HG03045 (cell line): ENCODE data around the gene NAA15.
"Not testable (repeated sequence)": the region's sequence is repeated elsewhere in the genome, so short reads cannot be mapped to it uniquely, and the experiment has no call there.

ENCODE experiments used
- ATAC-seq: cut with Tn5 transposase; IDR thresholded peaks from one replicate; pipeline ENCODE4 v1.9.1; 2021; ENCODE audit warnings: mild to moderate bottlenecking, moderate library complexity; ENCODE audit not compliant: unreplicated experiment

Gene NAA15

GRCh38 chr4:139333046-139333445 lies 31.7 kb downstream of the NAA15 start:
- ATAC-seq: no peak

- no peak for ATAC-seq
These were observed 36.3 kb downstream of the NAA15 start for GRCh38 chr4:139337612-139338011.

- no peak for ATAC-seq
These were observed 60.0 kb downstream of the NAA15 start for GRCh38 chr4:139361301-139361700.

GRCh38 chr4:139367421-139368090 lies 66.3 kb downstream of the NAA15 start:
- ATAC-seq: no peak

- no peak for ATAC-seq
These were observed 67.7 kb downstream of the NAA15 start for GRCh38 chr4:139368998-139369397.

GRCh38 chr4:139374251-139374650 lies 72.9 kb downstream of the NAA15 start:
- no peak for ATAC-seq

GRCh38 chr4:139386421-139386820 lies 85.1 kb downstream of the NAA15 start:
- ATAC-seq: no peak

- no peak for ATAC-seq
These were observed 87.8 kb downstream of the NAA15 start for GRCh38 chr4:139389102-139389501.

GRCh38 chr4:139389991-139390390 lies 88.7 kb downstream of the NAA15 start:
- no peak for ATAC-seq

- no peak for ATAC-seq
These were observed 90.4 kb downstream of the NAA15 start for GRCh38 chr4:139391731-139392130.

- no peak for ATAC-seq
These were observed 91.5 kb downstream of the NAA15 start for GRCh38 chr4:139392797-139393196.

- ATAC-seq: no peak
These were observed 100.1 kb downstream of the NAA15 start for GRCh38 chr4:139401368-139401767.

GRCh38 chr4:139402436-139402835 lies 101.1 kb downstream of the NAA15 start:
- ATAC-seq: no peak

- no peak for ATAC-seq
These were observed 102.2 kb downstream of the NAA15 start for GRCh38 chr4:139403462-139403861.

- ATAC-seq: no peak
These were observed 109.0 kb downstream of the NAA15 start for GRCh38 chr4:139410312-139410711.

- ATAC-seq: not testable (repeated sequence)
These were observed 113.4 kb downstream of the NAA15 start for GRCh38 chr4:139414671-139415210.

GRCh38 chr4:139416073-139416673 lies 114.9 kb downstream of the NAA15 start:
- no peak for ATAC-seq

- peak; percentile 47 for ATAC-seq
These were observed 118.1 kb downstream of the NAA15 start for GRCh38 chr4:139419388-139419914.

GRCh38 chr4:139420652-139421051 lies 119.3 kb downstream of the NAA15 start:
- ATAC-seq: no peak

GRCh38 chr4:139436122-139436521 lies 134.8 kb downstream of the NAA15 start:
- no peak for ATAC-seq

GRCh38 chr4:139438141-139438540 lies 136.8 kb downstream of the NAA15 start:
- ATAC-seq: no peak

- ATAC-seq: no peak
These were observed 139.7 kb downstream of the NAA15 start for GRCh38 chr4:139441029-139441428.
